Small intestine (tissue), 7 donors: Measurements from ENCODE around the gene GRIK5. TPM values are rescaled to one million over a fixed set of nuclear protein-coding genes. Genes with fewer than 3 reads are reported as not detected.

Experiments
- DNase-seq, 2 donors: peaks; one replicate each; pipeline versions ENCODE4 v3.0.0 to v3.0.0-alpha.2; 2013
- FAIRE-seq: peaks from 2 replicates; lab custom pipeline; 2012; peaks lifted over from hg19 to GRCh38; lab: Jason Lieb, UNC
- H3K27ac ChIP-seq, 3 donors: one replicate each; pipeline ENCODE4 v1.5.1; 2013; ENCODE audit warnings: low read length in 2 of 3, mild to moderate bottlenecking in 2 of 3, control low read depth in 1 of 3, inconsistent platforms in 1 of 3, low read depth in 1 of 3, moderate library complexity in 1 of 3
- H3K27me3 ChIP-seq, 3 donors: one replicate each; pipeline ENCODE4 v1.6.1; 2013; ENCODE audit warnings: low read length in 3 of 3, inconsistent platforms in 1 of 3; ENCODE audit not compliant: control insufficient read depth in 3 of 3, insufficient read depth in 3 of 3
- H3K36me3 ChIP-seq, 3 donors: one replicate each; pipeline ENCODE4 v1.6.1; 2013; ENCODE audit warnings: low read length in 3 of 3, inconsistent platforms in 1 of 3, low read depth in 1 of 3, mild to moderate bottlenecking in 1 of 3, moderate library complexity in 1 of 3; ENCODE audit not compliant: control insufficient read depth in 3 of 3, insufficient read depth in 2 of 3
- H3K4me1 ChIP-seq, 3 donors: one replicate each; pipeline ENCODE4 v1.6.1; 2013; ENCODE audit warnings: low read length in 2 of 3, inconsistent platforms in 1 of 3, low read depth in 1 of 3, mild to moderate bottlenecking in 1 of 3, moderate library complexity in 1 of 3; ENCODE audit not compliant: control insufficient read depth in 3 of 3, insufficient read depth in 2 of 3
- H3K4me3 ChIP-seq, 3 donors: one replicate each; pipeline ENCODE4 v1.5.1; 2013; ENCODE audit warnings: low read length in 3 of 3, control low read depth in 1 of 3, inconsistent platforms in 1 of 3, low read depth in 1 of 3, mild to moderate bottlenecking in 1 of 3, moderate library complexity in 1 of 3
- H3K9me3 ChIP-seq, 2 donors: one replicate each; pipeline ENCODE4 v1.6.1; 2013; ENCODE audit warnings: low read depth in 1 of 2, low read length in 1 of 2; ENCODE audit not compliant: control insufficient read depth in 2 of 2, insufficient read depth in 1 of 2
- WGBS, 3 donors: extraction: QIAGEN DNeasy Blood & Tissue Kit; methylation state at CpG; one replicate each; pipeline ENCODE4 v1.1.7; 2013; 5-methylcytosine and 5-hydroxymethylcytosine counted together
- polyA plus RNA-seq, 4 donors: library from polyadenylated mRNA; stranded (reverse) in 3 of 4; unstranded in 1 of 4; fragments of 200-250 nt in 3 of 4; fragments of 120-200 nt in 1 of 4; gene quantifications; one replicate each; pipeline versions ENCODE4 v1.2.1 to v1.2.3, GENCODE V29; 2013
- donor health status: healthy with polysubstance abuse.
- donor health status: control.
- donor health status: control.
- donor health status: Bipolar disorder and iron deficiency.
- donor health status: healthy.

GRIK5 gene
- polyA plus RNA-seq, 4 donors, result 0.27 to 1.6 (median 0.68) TPM; not detected in 1

- H3K36me3 ChIP-seq, result no peaks in the 10 kb centered on the region
- no peak overlapping the region for H3K27ac ChIP-seq
- FAIRE-seq (no peak), DNase-seq (no peak)
- no peaks in the 10 kb centered on the region for H3K4me1 ChIP-seq
- WGBS, 3 donors, result 70 to 84% (median 83%) methylated on average over 6 of the region's 6 CpGs
- H3K4me3 ChIP-seq, result no peak overlapping the region
- H3K9me3 ChIP-seq, result no peaks in the 10 kb centered on the region
- peaks cover 0 to 27% (median 0%) of the 10 kb centered on the region in 3 donors for H3K27me3 ChIP-seq
These were observed 29.4 kb upstream of the GRIK5 start for GRCh38 chr19:42099336-42099925.

DNA sequence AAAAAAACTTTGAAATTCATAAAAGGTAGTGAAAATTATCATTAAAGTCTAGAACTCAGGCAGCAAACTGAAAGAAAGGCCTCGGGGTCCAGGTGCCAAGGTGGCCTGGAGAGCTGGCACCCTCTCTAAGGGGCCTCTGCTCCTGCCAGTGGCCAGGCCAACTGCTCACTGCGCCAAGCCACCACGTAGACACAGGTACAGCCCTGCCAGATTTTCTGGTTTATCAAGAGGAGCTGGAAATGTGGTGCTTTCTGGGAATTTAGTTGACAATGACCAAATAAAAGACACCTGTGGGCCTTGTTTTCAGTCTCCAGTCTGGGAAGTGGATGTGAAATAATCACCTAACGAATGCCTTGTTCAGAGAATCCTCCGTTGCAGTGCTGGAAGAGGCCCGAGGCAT is 28.8 kb upstream of the GRIK5 start:
- WGBS, 3 donors, result 80 to 93% (median 89%) methylated on average over 6 of the region's 6 CpGs
- Histone ChIP-seq H3K4me3 (no peak overlapping the region), H3K9me3 (no peaks in the 10 kb centered on the region), H3K27me3 (peaks cover 0 to 27% (median 0%) of the 10 kb centered on the region in 3 donors), H3K4me1 (no peaks in the 10 kb centered on the region), H3K36me3 (no peaks in the 10 kb centered on the region), H3K27ac (no peak overlapping the region)
- DNase-seq, result no peak
- no peak for FAIRE-seq

GRCh38 chr19:42097461-42097860 is 27.5 kb upstream of the GRIK5 start:
- H3K4me1 ChIP-seq, result no peaks in the 10 kb centered on the region
- no peaks in the 10 kb centered on the region for H3K9me3 ChIP-seq
- 65 to 80% (median 71%) methylated on average over 5 of the region's 5 CpGs for WGBS, 3 donors
- FAIRE-seq (no peak), DNase-seq (no peak)
- no peak overlapping the region for H3K27ac ChIP-seq
- peaks cover 0 to 26% (median 0%) of the 10 kb centered on the region in 3 donors for H3K27me3 ChIP-seq
- no peak overlapping the region for H3K4me3 ChIP-seq
- no peaks in the 10 kb centered on the region for H3K36me3 ChIP-seq

DNA sequence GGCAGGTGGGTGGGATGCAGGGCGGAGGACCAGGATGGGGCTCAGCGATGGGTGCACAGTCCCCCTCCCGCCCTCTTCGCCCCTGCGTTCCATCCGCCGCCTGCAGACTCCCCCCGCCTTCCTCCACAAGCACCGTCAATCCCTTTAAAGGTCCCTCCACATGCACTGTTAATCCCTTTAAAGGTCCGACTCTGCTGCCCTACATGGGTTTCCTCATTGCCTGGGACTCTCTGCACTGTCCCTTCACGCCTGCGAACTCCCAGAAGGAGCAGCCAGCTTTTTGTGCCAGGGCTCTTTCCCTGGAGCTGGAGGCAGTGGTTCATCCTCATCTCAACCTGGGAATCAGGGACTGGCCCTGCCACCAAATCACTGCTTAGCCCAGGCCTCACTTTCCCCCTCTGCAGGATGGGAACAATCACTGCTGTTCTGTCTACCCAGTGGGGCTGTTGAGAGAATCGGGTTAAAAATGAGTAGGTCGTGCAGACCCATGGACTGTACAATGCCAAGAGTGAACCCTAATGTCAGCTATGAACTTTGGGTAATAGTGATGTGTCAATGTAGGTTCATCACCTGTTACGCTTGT is 26.3 kb upstream of the GRIK5 start:
- WGBS, 3 donors, result 47 to 68% (median 47%) methylated on average over 6 to 15 of the region's 15 CpGs
- FAIRE-seq (no peak), DNase-seq (no peak)
- peaks cover 0 to 26% (median 0%) of the 10 kb centered on the region in 3 donors for H3K27me3 ChIP-seq
- peaks cover 0 to 3% (median 0%) of the 10 kb centered on the region in 3 donors for H3K4me1 ChIP-seq
- no peaks in the 10 kb centered on the region for H3K36me3 ChIP-seq
- no peak overlapping the region for H3K4me3 ChIP-seq
- no peak overlapping the region for H3K27ac ChIP-seq
- H3K9me3 ChIP-seq, result no peaks in the 10 kb centered on the region

- Histone ChIP-seq H3K36me3 (no peaks in the 10 kb centered on the region), H3K4me3 (no peak overlapping the region), H3K27ac (no peak overlapping the region), H3K4me1 (peaks cover 0 to 5% (median 0%) of the 10 kb centered on the region in 3 donors), H3K27me3 (peaks cover 0 to 26% (median 0%) of the 10 kb centered on the region in 3 donors), H3K9me3 (no peaks in the 10 kb centered on the region)
- 23 to 38% (median 38%) methylated on average over 20 to 28 of the region's 28 CpGs for WGBS, 3 donors
- FAIRE-seq, result no peak
- no peak for DNase-seq
These were observed 25.8 kb upstream of the GRIK5 start for GRCh38 chr19:42095814-42096230.

DNA sequence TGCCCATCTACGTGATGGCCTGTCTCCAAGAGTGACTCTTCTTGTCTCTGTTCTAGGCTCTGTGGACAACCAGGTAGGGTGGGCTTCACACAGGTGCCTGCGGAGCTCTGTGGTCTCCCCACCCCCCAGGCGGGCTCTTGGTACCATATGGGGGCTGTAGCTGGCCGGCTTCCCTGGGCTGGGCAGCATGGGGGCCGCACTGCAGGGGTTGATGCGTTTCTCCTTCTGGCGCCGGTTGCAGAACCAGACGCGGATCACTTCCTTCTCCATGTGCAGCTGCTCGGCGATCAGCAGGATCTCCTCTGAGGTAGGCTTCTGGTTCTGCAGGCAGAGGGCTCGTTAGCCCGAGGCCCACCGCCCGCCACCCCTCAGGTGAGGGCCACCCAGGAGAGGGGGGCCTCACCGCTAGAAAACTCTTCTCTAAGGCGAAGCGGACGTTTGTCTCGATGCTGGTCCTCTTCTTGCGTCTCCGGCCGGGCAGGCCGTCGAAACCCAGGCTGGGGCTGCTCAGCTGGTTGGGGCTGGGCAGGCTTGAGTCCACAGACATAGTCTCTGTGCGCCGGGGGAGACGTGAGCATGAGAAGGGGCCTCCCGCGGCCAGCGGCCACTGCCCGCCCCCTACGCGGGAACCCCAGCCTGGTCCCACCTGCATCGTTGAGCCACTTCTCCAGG is 25.3 kb upstream of the GRIK5 start:
- FAIRE-seq, result no peak
- H3K27ac ChIP-seq, result no peak overlapping the region

GRCh38 chr19:42093926-42094325 is 23.9 kb upstream of the GRIK5 start:
- H3K9me3 ChIP-seq, result no peaks in the 10 kb centered on the region
- peaks cover 0 to 5% (median 0%) of the 10 kb centered on the region in 3 donors for H3K4me1 ChIP-seq
- no peak overlapping the region for H3K4me3 ChIP-seq
- 59 to 71% (median 61%) methylated on average over 4 of the region's 4 CpGs for WGBS, 3 donors
- no peak overlapping the region for H3K27ac ChIP-seq
- no peak for DNase-seq
- no peaks in the 10 kb centered on the region for H3K36me3 ChIP-seq
- FAIRE-seq, result no peak
- H3K27me3 ChIP-seq, result peaks cover 0 to 26% (median 0%) of the 10 kb centered on the region in 3 donors

More for the DNA sequence above, 25.3 kb upstream of the GRIK5 start:
- no peak overlapping the region for H3K4me3 ChIP-seq
- no peaks in the 10 kb centered on the region for H3K36me3 ChIP-seq
- H3K4me1 ChIP-seq, result peaks cover 0 to 5% (median 0%) of the 10 kb centered on the region in 3 donors
- 85 to 92% (median 89%) methylated on average over 36 of the region's 36 CpGs for WGBS, 3 donors
- H3K27me3 ChIP-seq, result peaks cover 0 to 26% (median 0%) of the 10 kb centered on the region in 3 donors
- no peak for DNase-seq
- no peaks in the 10 kb centered on the region for H3K9me3 ChIP-seq

DNA sequence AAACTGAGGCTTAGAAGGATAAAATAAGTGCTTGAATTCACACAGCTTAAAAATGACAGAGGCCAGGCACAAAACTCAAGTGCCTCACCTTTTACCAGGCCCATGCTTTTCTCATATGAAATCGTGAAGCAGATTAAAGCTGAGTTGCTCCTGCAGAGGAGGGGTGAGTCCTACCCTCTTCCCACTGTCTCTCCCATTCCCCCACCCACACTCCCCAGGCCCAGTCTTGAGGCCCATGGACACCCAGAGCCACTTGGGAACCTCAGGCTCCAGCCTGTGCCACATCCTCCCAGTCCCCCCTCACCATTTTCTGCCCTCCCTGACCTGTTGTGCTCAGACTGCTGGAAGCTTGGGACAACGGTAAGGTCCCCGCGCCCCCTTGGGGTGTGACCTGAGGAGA is 23.5 kb upstream of the GRIK5 start:
- H3K36me3 ChIP-seq, result no peaks in the 10 kb centered on the region
- no peaks in the 10 kb centered on the region for H3K9me3 ChIP-seq
- peaks cover 0 to 5% (median 0%) of the 10 kb centered on the region in 3 donors for H3K4me1 ChIP-seq
- DNase-seq, result no peak
- WGBS, 3 donors, result 58 to 68% (median 59%) methylated on average over 4 of the region's 4 CpGs
- H3K4me3 ChIP-seq, result no peak overlapping the region
- H3K27me3 ChIP-seq, result peaks cover 0 to 26% (median 0%) of the 10 kb centered on the region in 3 donors
- FAIRE-seq, result no peak
- H3K27ac ChIP-seq, result no peak overlapping the region
